ENCODE results near the gene KCNMA1. TPM values are rescaled to one million over a fixed set of nuclear protein-coding genes. Genes with fewer than 3 reads are reported as not detected.

The KCNMA1 gene
- total RNA-seq, 1 experiment from 2014 or later, result 0.49 TPM

GRCh38 chr10:77256346-77256745, 381.3 kb downstream of the KCNMA1 start:
- no TSS peak for BruUV-seq (replicated peaks)

GRCh38 chr10:77253556-77254064, 384.0 kb downstream of the KCNMA1 start:
- no peaks in the 10 kb centered on the region for H3K79me2 ChIP-seq (ENCODE audit: insufficient read depth, low read length)
- TF ChIP-seq ATF3 (IDR thresholded peaks at IDR 0.05) (no peak), FOSL1 (IDR thresholded peaks at IDR 0.05; ENCODE audit: low read depth) (no peak), CBX3 (IDR thresholded peaks at IDR 0.05; ENCODE audit: low read depth) (no peak), SRF (IDR thresholded peaks at IDR 0.05; ENCODE audit: low read depth) (no peak), EZH2 (IDR thresholded peaks at IDR 0.05) (no peak), REST (IDR thresholded peaks at IDR 0.05; ENCODE audit: low read depth) (no peak), JUND (IDR thresholded peaks at IDR 0.05) (no peak), ZFX (IDR thresholded peaks at IDR 0.05) (no peak), MAX (IDR thresholded peaks at IDR 0.05) (no peak), ZNF274 (IDR thresholded peaks at IDR 0.05; ENCODE audit: low read depth, low read length) (no peak), POLR2A (IDR thresholded peaks at IDR 0.05; ENCODE audit: borderline replicate concordance, extremely low read depth, insufficient read depth, insufficient read length) (no peak)
- H3K36me3 ChIP-seq (ENCODE audit: control insufficient read depth in 1 of 2, insufficient read depth in 2 of 2, low read length in 2 of 2), result no peaks in the 10 kb centered on the region
- H3K4me1 ChIP-seq (ENCODE audit: control insufficient read depth in 1 of 2, insufficient read depth in 2 of 2, low read length in 2 of 2), result no peaks in the 10 kb centered on the region
- ChIA-PET RAD21 (ENCODE audit: low non-redundant PET in 1 of 2, low total read pairs in 2 of 2, uncharacterized antibody in 2 of 2, unreplicated experiment in 2 of 2) (no interaction called here), CTCF (no interaction called here), POLR2A (no interaction called here)
- no peaks in the 10 kb centered on the region for H4K20me1 ChIP-seq (ENCODE audit: insufficient read depth)
- H3K4me2 ChIP-seq (ENCODE audit: low read length), result no peak overlapping the region
- H3K9me3 ChIP-seq (ENCODE audit: control insufficient read depth in 1 of 2, insufficient read depth in 1 of 2, low read depth in 1 of 2, low read length in 2 of 2), result no peaks in the 10 kb centered on the region
- no peak overlapping the region for H3K27ac ChIP-seq (ENCODE audit: low read depth, low read length)
- H2AFZ ChIP-seq (ENCODE audit: low read depth, low read length, poor library complexity, severe bottlenecking), result no peak overlapping the region
- H3K27me3 ChIP-seq (ENCODE audit: insufficient read depth, low read length), result peaks cover 10% of the 10 kb centered on the region; the same call in 1 of the 2 replicates
- H3K9me2 ChIP-seq (ENCODE audit: insufficient read depth), result no peaks in the 10 kb centered on the region
- no peak overlapping the region for H3K4me3 ChIP-seq (replicated peaks in 1 of 2; ENCODE audit: low read depth in 1 of 2, low read length in 2 of 2)
- ATAC-seq (no peak), DNase-seq (ENCODE audit: low read depth, low spot score) (no peak)
- no peak overlapping the region for H3K9ac ChIP-seq (ENCODE audit: low read length)
- no TSS peak for BruUV-seq (replicated peaks)
- intact Hi-C loops (cut with micrococcal nuclease), result loop anchor here (5.0 to 10.0 kb wide), 2 partner anchors 241 to 459 kb away; no protein-coding TSS in a partner anchor

More at GRCh38 chr10:77256346-77256745, 381.3 kb downstream of the KCNMA1 start:
- ChIA-PET RAD21 (ENCODE audit: low non-redundant PET in 1 of 2, low total read pairs in 2 of 2, uncharacterized antibody in 2 of 2, unreplicated experiment in 2 of 2) (no interaction called here), POLR2A (no interaction called here), CTCF (no interaction called here)
- H3K27me3 ChIP-seq (ENCODE audit: insufficient read depth, low read length), result peaks cover 16% of the 10 kb centered on the region
- H3K4me2 ChIP-seq (ENCODE audit: low read length), result no peak overlapping the region
- H2AFZ ChIP-seq (ENCODE audit: low read depth, low read length, poor library complexity, severe bottlenecking), result no peak overlapping the region
- no peaks in the 10 kb centered on the region for H3K79me2 ChIP-seq (ENCODE audit: insufficient read depth, low read length)
- no peak overlapping the region for H3K27ac ChIP-seq (ENCODE audit: low read depth, low read length)
- no peaks in the 10 kb centered on the region for H3K36me3 ChIP-seq (ENCODE audit: control insufficient read depth in 1 of 2, insufficient read depth in 2 of 2, low read length in 2 of 2)
- H3K4me3 ChIP-seq (replicated peaks in 1 of 2; ENCODE audit: low read depth in 1 of 2, low read length in 2 of 2), result no peak overlapping the region
- intact Hi-C loops (cut with micrococcal nuclease), result loop anchor here (10.0 kb wide), 1 partner anchor 238 kb away; no protein-coding TSS in a partner anchor
- no peaks in the 10 kb centered on the region for H4K20me1 ChIP-seq (ENCODE audit: insufficient read depth)
- ATAC-seq (no peak), DNase-seq (ENCODE audit: low read depth, low spot score) (no peak)
- H3K4me1 ChIP-seq (ENCODE audit: control insufficient read depth in 1 of 2, insufficient read depth in 2 of 2, low read length in 2 of 2), result no peaks in the 10 kb centered on the region
- no peaks in the 10 kb centered on the region for H3K9me2 ChIP-seq (ENCODE audit: insufficient read depth)
- TF ChIP-seq TCF7L2 (IDR thresholded peaks at IDR 0.05; ENCODE audit: borderline replicate concordance, extremely low read depth, insufficient read depth, insufficient read length) (no peak), MAX (IDR thresholded peaks at IDR 0.05) (no peak)
- H3K9ac ChIP-seq (ENCODE audit: low read length), result no peak overlapping the region
- no peaks in the 10 kb centered on the region for H3K9me3 ChIP-seq (ENCODE audit: control insufficient read depth in 1 of 2, insufficient read depth in 1 of 2, low read depth in 1 of 2, low read length in 2 of 2)

All from HCT116 (cell line).